Mucosa of stomach (tissue), 1 donor: ENCODE data around the gene TGIF2.
A peak's percentile ranks its signal among the peaks of the same experiment; 100 is the strongest.

Source experiments
- H3K27me3 ChIP-seq: one replicate; pipeline ENCODE4 v1.7.0; 2013; ENCODE audit warnings: mild to moderate bottlenecking, low read length; ENCODE audit not compliant: control insufficient read depth, insufficient read depth
- H3K36me3 ChIP-seq: one replicate; pipeline ENCODE4 v1.7.0; 2013; ENCODE audit warnings: low read length; ENCODE audit not compliant: control insufficient read depth, insufficient read depth
- H3K4me1 ChIP-seq: one replicate; pipeline ENCODE4 v1.7.0; 2013; ENCODE audit warnings: mild to moderate bottlenecking, low read length; ENCODE audit not compliant: control insufficient read depth, insufficient read depth
- H3K4me3 ChIP-seq: one replicate; pipeline ENCODE4 v1.7.0; 2013; ENCODE audit warnings: low read length
- H3K9ac ChIP-seq: one replicate; pipeline ENCODE4 v1.7.0; 2013; ENCODE audit warnings: mild to moderate bottlenecking, low read length, moderate library complexity
- H3K9me3 ChIP-seq: one replicate; pipeline ENCODE4 v1.7.0; 2013; ENCODE audit warnings: mild to moderate bottlenecking, low read length, moderate library complexity; ENCODE audit not compliant: control insufficient read depth
- donor health status: Pancreatic carcinoma.

The TGIF2 gene

GRCh38 chr20:36541227-36541767 lies 32.1 kb upstream of the TGIF2 start, which contains the start of gene MYL9:
TSS of gene MYL9 (plus strand) at chr20:36541519. CDS start at chr20:36544885, 3,366 bp downstream.
- no peak within 1 kb of the TSS for H3K4me3 ChIP-seq
- peaks cover 3% of the 10 kb centered on the region for H3K27me3 ChIP-seq
- no peaks in the 10 kb centered on the region for H3K9me3 ChIP-seq
- H3K4me1 ChIP-seq, result peaks cover 24% of the 10 kb centered on the region
- peak within 1 kb of the TSS; percentile 61 for H3K9ac ChIP-seq
- no peaks in the 10 kb centered on the region for H3K36me3 ChIP-seq

- Histone ChIP-seq H3K9me3 (no peaks in the 10 kb centered on the region), H3K9ac (peak overlapping the region; percentile 61), H3K27me3 (peaks cover 3% of the 10 kb centered on the region), H3K4me3 (no peak overlapping the region), H3K4me1 (peaks cover 24% of the 10 kb centered on the region), H3K36me3 (no peaks in the 10 kb centered on the region)
Observed at GRCh38 chr20:36541768-36542488, 31.5 kb upstream of the TGIF2 start.

- H3K36me3 ChIP-seq, result no peaks in the 10 kb centered on the region
- peaks cover 24% of the 10 kb centered on the region for H3K4me1 ChIP-seq
- H3K27me3 ChIP-seq, result peaks cover 3% of the 10 kb centered on the region
- H3K4me3 ChIP-seq, result no peak overlapping the region
- peak overlapping the region; percentile 61 for H3K9ac ChIP-seq
- no peaks in the 10 kb centered on the region for H3K9me3 ChIP-seq
Observed at GRCh38 chr20:36542516-36543183, 30.7 kb upstream of the TGIF2 start.

GRCh38 chr20:36543184-36544133 lies 29.9 kb upstream of the TGIF2 start:
- Histone ChIP-seq H3K36me3 (no peaks in the 10 kb centered on the region), H3K9ac (peak overlapping the region; percentile 61), H3K4me3 (no peak overlapping the region), H3K27me3 (peaks cover 3% of the 10 kb centered on the region), H3K4me1 (peaks cover 24% of the 10 kb centered on the region), H3K9me3 (no peaks in the 10 kb centered on the region)

- H3K9ac ChIP-seq, result no peak overlapping the region
- no peaks in the 10 kb centered on the region for H3K9me3 ChIP-seq
- peaks cover 24% of the 10 kb centered on the region for H3K4me1 ChIP-seq
- peaks cover 3% of the 10 kb centered on the region for H3K27me3 ChIP-seq
- H3K36me3 ChIP-seq, result no peaks in the 10 kb centered on the region
- H3K4me3 ChIP-seq, result no peak overlapping the region
Observed at GRCh38 chr20:36544134-36545018, 29.0 kb upstream of the TGIF2 start.

GRCh38 chr20:36546111-36546736 lies 27.2 kb upstream of the TGIF2 start:
- H3K9me3 ChIP-seq, result no peaks in the 10 kb centered on the region
- H3K4me1 ChIP-seq, result peaks cover 19% of the 10 kb centered on the region
- no peaks in the 10 kb centered on the region for H3K36me3 ChIP-seq
- H3K9ac ChIP-seq, result no peak overlapping the region
- no peaks in the 10 kb centered on the region for H3K27me3 ChIP-seq
- H3K4me3 ChIP-seq, result no peak overlapping the region

- Histone ChIP-seq H3K4me3 (no peak overlapping the region), H3K9ac (no peak overlapping the region), H3K9me3 (no peaks in the 10 kb centered on the region), H3K27me3 (no peaks in the 10 kb centered on the region), H3K4me1 (peaks cover 9% of the 10 kb centered on the region), H3K36me3 (no peaks in the 10 kb centered on the region)
Observed at GRCh38 chr20:36547186-36548005, 26.0 kb upstream of the TGIF2 start.

GRCh38 chr20:36548006-36548315 lies 25.4 kb upstream of the TGIF2 start:
- no peaks in the 10 kb centered on the region for H3K9me3 ChIP-seq
- peaks cover 6% of the 10 kb centered on the region for H3K4me1 ChIP-seq
- H3K27me3 ChIP-seq, result no peaks in the 10 kb centered on the region
- no peaks in the 10 kb centered on the region for H3K36me3 ChIP-seq
- no peak overlapping the region for H3K4me3 ChIP-seq
- no peak overlapping the region for H3K9ac ChIP-seq

GRCh38 chr20:36548704-36549627 lies 24.4 kb upstream of the TGIF2 start:
- Histone ChIP-seq H3K27me3 (no peaks in the 10 kb centered on the region), H3K4me3 (no peak overlapping the region), H3K4me1 (peaks cover 3% of the 10 kb centered on the region), H3K36me3 (no peaks in the 10 kb centered on the region), H3K9ac (no peak overlapping the region), H3K9me3 (no peaks in the 10 kb centered on the region)

- no peaks in the 10 kb centered on the region for H3K4me1 ChIP-seq
Observed at GRCh38 chr20:36549628-36549941, 23.8 kb upstream of the TGIF2 start.

More at GRCh38 chr20:36549628-36549941, 23.8 kb upstream of the TGIF2 start:
- H3K9me3 ChIP-seq, result no peaks in the 10 kb centered on the region
- H3K36me3 ChIP-seq, result no peaks in the 10 kb centered on the region
- H3K9ac ChIP-seq, result no peak overlapping the region
- no peak overlapping the region for H3K4me3 ChIP-seq
- no peaks in the 10 kb centered on the region for H3K27me3 ChIP-seq
